Measurements from ENCODE around the gene MEX3C. TPM values are rescaled to one million over a fixed set of nuclear protein-coding genes. Genes with fewer than 3 reads are reported as not detected.
A peak's percentile ranks its signal among the peaks of the same experiment; 100 is the strongest.

MEX3C gene
- total and polyA plus RNA-seq, 8 donors: 21.4 to 76.1 (median 66.8) TPM

DNA sequence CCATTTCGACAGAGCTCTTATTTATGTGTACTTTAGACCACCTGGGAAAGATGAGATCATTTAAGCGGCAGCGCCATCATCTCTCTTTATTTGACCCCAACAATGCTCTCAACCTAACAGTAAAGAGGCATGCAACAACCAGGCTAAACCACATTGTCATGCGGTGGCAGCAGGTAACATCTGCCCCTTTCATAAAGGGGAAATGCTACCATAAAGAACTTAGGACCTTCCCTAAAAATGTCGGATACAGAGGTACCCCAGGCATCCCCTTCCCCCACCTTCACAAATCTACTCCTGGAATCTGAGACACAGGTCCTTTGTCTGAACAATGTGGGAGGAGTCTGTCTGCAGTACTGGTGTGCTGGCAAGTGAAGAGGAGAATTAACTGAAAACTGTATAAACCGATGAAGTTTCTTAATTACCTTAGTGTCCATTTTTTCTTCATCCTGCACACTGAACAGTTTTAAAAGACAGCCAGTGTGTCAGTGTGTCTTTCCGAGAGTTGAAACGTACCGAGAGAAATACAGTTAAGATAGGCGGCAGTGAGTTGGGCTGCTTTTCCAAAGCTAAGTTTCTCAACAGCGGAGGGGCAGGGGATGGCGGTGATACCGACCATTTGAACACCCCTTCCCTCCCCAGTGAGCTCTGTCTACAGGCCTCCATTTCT lies 1.9 kb downstream of the MEX3C start:
- DNase-seq (peak in 2 of 4 donors; percentile 38 to 63), ATAC-seq (no peak)
- Histone ChIP-seq H3K9me3 (no peaks in the 10 kb centered on the region), H3K36me3 (no peaks in the 10 kb centered on the region), H3K4me1 (peaks cover 27 to 46% of the 10 kb centered on the region in 2 donors), H3K27ac (peak overlapping the region; percentile 94 to 95), H3K4me3 (peak overlapping the region; percentile 72 to 90), H3K27me3 (no peaks in the 10 kb centered on the region)
- TF ChIP-seq, protein P1, sequence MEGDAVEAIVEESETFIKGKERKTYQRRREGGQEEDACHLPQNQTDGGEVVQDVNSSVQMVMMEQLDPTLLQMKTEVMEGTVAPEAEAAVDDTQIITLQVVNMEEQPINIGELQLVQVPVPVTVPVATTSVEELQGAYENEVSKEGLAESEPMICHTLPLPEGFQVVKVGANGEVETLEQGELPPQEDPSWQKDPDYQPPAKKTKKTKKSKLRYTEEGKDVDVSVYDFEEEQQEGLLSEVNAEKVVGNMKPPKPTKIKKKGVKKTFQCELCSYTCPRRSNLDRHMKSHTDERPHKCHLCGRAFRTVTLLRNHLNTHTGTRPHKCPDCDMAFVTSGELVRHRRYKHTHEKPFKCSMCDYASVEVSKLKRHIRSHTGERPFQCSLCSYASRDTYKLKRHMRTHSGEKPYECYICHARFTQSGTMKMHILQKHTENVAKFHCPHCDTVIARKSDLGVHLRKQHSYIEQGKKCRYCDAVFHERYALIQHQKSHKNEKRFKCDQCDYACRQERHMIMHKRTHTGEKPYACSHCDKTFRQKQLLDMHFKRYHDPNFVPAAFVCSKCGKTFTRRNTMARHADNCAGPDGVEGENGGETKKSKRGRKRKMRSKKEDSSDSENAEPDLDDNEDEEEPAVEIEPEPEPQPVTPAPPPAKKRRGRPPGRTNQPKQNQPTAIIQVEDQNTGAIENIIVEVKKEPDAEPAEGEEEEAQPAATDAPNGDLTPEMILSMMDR (IDR thresholded peaks at IDR 0.05): no peak
- intact Hi-C loops (cut with DNase I): no loop called here

DNA sequence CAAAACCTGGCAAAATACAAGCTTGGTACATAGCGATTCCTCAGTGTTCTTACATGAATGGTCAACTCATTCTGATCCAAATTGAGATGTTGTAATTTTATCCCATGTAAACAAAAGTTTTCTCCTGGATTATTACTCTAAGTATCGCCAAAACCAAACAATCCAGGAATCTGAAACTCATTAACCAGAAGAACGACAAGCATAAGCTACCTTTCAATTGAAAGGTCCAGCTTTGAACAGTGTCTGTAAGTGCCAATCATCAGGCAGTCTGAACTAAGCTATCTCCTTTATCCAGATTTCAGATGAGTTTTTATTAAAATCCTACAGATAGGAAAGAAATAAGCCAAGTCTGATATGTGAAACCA lies 2.4 kb downstream of the MEX3C start:
- ATAC-seq: no peak
- TF ChIP-seq, protein P1 (IDR thresholded peaks at IDR 0.05): no peak
- intact Hi-C loops (cut with DNase I): no loop called here
- Histone ChIP-seq H3K36me3 (no peaks in the 10 kb centered on the region), H3K4me3 (peak overlapping the region; percentile 72 to 90), H3K4me1 (peaks cover 27 to 48% of the 10 kb centered on the region in 2 donors), H3K27ac (peak overlapping the region; percentile 94 to 95), H3K27me3 (no peaks in the 10 kb centered on the region), H3K9me3 (no peaks in the 10 kb centered on the region)
- DNase-seq: peak in 1 of 4 donors; percentile 3

DNA sequence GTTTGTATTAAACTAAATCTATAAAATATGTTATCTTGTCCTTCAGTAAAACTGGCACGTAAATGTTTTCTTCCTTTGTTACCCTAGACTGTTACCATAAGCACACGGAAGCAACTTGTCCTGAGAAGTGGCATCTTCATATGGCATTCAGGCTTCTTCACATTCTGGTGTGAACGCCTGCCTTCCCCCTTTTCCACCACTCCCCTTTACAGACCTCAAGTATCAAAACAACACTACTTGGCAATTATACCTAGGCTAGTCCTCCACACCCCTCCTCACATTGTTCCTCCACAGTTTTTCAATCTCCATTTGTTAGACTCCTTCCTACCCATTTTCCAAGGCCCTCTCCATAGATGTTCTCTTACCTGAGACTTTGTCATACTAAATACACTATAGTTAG lies 2.9 kb downstream of the MEX3C start:
- Histone ChIP-seq H3K27me3 (no peaks in the 10 kb centered on the region), H3K27ac (peak overlapping the region; percentile 94 to 95), H3K4me1 (peaks cover 27 to 48% of the 10 kb centered on the region in 2 donors), H3K4me3 (peak overlapping the region in 1 of 2 donors; percentile 90), H3K9me3 (no peaks in the 10 kb centered on the region), H3K36me3 (no peaks in the 10 kb centered on the region)
- DNase-seq (peak in 1 of 4 donors; percentile 21), ATAC-seq (no peak)
- TF ChIP-seq, protein P1 (IDR thresholded peaks at IDR 0.05): no peak
- intact Hi-C loops (cut with DNase I): no loop called here

DNA sequence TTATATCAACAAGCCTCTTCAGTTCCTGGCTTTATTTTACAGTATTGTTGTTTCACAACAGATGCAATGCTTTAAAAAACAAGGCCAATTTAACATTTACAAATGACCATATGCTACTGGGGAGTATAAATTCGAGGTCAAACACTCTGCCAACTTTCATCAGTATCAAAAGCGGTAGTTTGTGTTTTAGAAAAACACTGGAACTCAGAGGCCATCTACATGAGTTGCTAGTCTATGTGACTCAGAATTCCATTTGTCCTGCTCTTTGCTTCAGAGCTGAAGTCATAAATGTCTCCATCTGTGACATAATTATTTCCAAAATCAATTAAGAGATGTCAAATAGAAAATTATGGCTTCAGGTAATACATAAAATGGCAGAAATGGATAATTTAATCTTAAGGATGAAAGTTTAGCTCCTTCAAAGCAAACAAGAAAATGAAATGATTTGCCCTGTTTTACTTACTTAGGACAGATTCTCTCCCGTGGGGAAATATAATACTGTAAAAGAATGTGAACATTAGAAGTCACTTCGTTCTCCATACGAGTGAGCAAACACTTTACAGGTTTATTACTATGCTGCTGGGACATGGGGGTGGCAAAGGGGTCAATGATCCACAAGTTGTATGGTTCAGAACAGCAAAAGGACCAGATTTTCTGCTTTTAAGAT lies 3.7 kb downstream of the MEX3C start:
- intact Hi-C loops (cut with DNase I): no loop called here
- peak in 1 of 4 donors; percentile 15 for DNase-seq
- no peak overlapping the region for H3K27ac ChIP-seq
- peaks cover 27 to 48% of the 10 kb centered on the region in 2 donors for H3K4me1 ChIP-seq
- H3K4me3 ChIP-seq: no peak overlapping the region
- no peaks in the 10 kb centered on the region for H3K36me3 ChIP-seq
- H3K27me3 ChIP-seq: no peaks in the 10 kb centered on the region
- TF ChIP-seq, protein P1 (IDR thresholded peaks at IDR 0.05): no peak
- no peak for ATAC-seq
- no peaks in the 10 kb centered on the region for H3K9me3 ChIP-seq

DNA sequence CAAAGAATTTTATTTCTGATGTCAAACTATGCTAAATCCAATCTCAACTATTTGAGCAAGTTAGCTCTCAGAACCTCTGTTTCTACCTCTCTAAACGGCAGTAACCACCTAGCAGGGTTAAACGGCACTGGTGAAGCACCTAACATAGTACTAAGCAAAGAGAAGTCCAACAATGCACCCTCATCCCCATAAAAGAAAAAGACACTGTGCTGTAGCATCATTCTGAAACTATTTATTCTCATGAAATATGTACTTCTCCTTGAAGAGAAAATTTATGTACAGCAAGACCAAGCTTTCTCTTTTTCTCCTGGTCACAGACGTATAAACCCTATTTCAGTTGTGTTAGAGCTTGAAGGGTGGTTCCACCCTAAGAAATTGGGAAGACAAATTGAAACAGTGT lies 4.8 kb downstream of the MEX3C start:
- TF ChIP-seq, protein P1 (IDR thresholded peaks at IDR 0.05): no peak
- DNase-seq (no peak), ATAC-seq (no peak)
- Histone ChIP-seq H3K27me3 (no peaks in the 10 kb centered on the region), H3K27ac (no peak overlapping the region), H3K36me3 (no peaks in the 10 kb centered on the region), H3K9me3 (no peaks in the 10 kb centered on the region), H3K4me1 (peaks cover 27 to 50% of the 10 kb centered on the region in 2 donors), H3K4me3 (no peak overlapping the region)
- intact Hi-C loops (cut with DNase I): no loop called here

Measured in left lung (tissue), 10 donors.